NCI-H748 treated with DMSO at 0.1 percent for 48 hours (cell line): Measurements from ENCODE around the gene GRID1.
"Not testable (repeated sequence)": the region's sequence is repeated elsewhere in the genome, so short reads cannot be mapped to it uniquely, and the experiment has no call there.

ENCODE experiments used
- DNase-seq: peaks from one replicate; lab custom pipeline; 2025; lab: John Stamatoyannopoulos, UW

The GRID1 gene

GRCh38 chr10:86253091-86254072 lies 113.2 kb downstream of the GRID1 start:
- no peak for DNase-seq

- no peak for DNase-seq
Observed at GRCh38 chr10:86252556-86252955, 114.0 kb downstream of the GRID1 start.

- DNase-seq: no peak
Observed at GRCh38 chr10:86252079-86252478, 114.5 kb downstream of the GRID1 start.

- no peak for DNase-seq
Observed at GRCh38 chr10:86251426-86251825, 115.2 kb downstream of the GRID1 start.

- no peak for DNase-seq
Observed at GRCh38 chr10:86250399-86250798, 116.2 kb downstream of the GRID1 start.

GRCh38 chr10:86249794-86250193 lies 116.8 kb downstream of the GRID1 start:
- DNase-seq: no peak

GRCh38 chr10:86248062-86248461 lies 118.5 kb downstream of the GRID1 start:
- DNase-seq: no peak

- DNase-seq: no peak
Observed at GRCh38 chr10:86247588-86247987, 119.0 kb downstream of the GRID1 start.

GRCh38 chr10:86247073-86247472 lies 119.5 kb downstream of the GRID1 start:
- no peak for DNase-seq

GRCh38 chr10:86246279-86246940 lies 120.2 kb downstream of the GRID1 start:
- DNase-seq: no peak

- no peak for DNase-seq
Observed at GRCh38 chr10:86245015-86245394, 121.6 kb downstream of the GRID1 start.

- no peak for DNase-seq
Observed at GRCh38 chr10:86244297-86245014, 122.1 kb downstream of the GRID1 start.

GRCh38 chr10:86243651-86244155 lies 122.9 kb downstream of the GRID1 start:
- DNase-seq: no peak

- no peak for DNase-seq
Observed at GRCh38 chr10:86242761-86243160, 123.8 kb downstream of the GRID1 start.

GRCh38 chr10:86238089-86238488 lies 128.5 kb downstream of the GRID1 start:
- not testable (repeated sequence) for DNase-seq

GRCh38 chr10:86234541-86235270 lies 131.9 kb downstream of the GRID1 start:
- no peak for DNase-seq

GRCh38 chr10:86234107-86234506 lies 132.5 kb downstream of the GRID1 start:
- no peak for DNase-seq

GRCh38 chr10:86233131-86233530 lies 133.5 kb downstream of the GRID1 start:
- no peak for DNase-seq

- no peak for DNase-seq
Observed at GRCh38 chr10:86232644-86233043, 134.0 kb downstream of the GRID1 start.

GRCh38 chr10:86231796-86232560 lies 134.6 kb downstream of the GRID1 start:
- DNase-seq: no peak
